GM10847 (cell line): ENCODE measurements around the gene ZBTB20.

ENCODE experiments used
- POLR2A ChIP-seq: IDR thresholded peaks from 2 replicates; pipeline ENCODE4 v1.6.1; 2011; ENCODE audit not compliant: insufficient read length; ENCODE audit errors: extremely low read depth

The ZBTB20 gene

DNA sequence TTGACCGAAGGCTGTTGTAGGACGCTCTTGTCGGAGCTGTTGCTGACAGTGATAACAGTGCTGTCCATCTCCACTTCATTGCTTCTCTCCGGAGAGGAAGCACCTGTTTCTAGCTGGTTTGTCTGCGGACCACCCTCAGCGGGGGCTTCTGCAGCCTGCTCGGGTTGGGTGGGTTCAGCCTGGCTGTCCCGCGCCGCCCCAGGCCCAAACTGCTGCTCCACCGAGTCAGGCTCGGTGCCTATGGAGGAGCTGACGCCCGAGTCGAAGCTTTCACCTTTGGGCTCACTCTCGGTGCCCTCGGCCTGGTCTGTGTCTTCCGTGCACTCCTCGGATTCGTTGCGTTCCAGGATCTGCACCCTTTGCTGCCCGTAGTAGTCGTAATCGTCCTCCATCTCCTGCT lies 796.4 kb downstream of the ZBTB20 start:
- no peak for TF ChIP-seq POLR2A

DNA sequence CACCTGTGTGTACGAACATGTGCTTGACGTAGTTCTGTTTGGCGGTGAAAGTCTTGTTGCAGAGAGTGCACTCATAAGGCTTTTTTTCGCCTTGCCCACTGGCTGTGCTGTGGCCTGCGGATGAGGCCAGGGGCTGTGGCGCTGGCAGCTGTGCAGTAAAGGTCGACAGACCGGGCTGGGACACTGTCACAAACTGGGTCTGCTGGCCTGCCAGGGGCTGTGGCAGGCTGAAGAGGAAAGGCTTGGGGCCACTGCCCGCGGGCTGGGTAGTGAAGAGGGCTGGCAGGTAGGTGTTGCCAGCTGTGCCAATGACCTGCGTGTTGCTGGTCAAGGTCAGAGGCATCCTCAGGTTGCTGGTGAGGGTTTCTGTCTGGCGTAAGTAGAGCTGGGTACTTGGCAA lies 796.8 kb downstream of the ZBTB20 start:
- no peak for TF ChIP-seq POLR2A

DNA sequence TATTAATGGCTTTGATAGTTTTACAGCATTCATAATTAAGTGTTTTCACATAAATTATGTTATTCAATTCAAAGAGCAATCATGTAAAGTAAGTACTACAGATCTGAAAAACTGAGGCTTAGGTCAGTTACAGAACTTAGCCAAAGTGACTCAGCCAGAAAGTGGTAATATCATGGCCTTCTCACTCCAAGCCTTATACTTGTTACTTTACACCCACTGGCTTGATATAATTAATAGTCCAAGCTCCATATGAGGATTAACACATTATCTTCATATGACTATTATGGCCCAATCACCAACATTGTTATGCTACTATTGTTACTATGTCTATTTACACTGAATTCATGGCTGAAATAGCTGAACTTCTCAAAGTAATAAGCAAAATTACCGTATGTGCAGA lies 802.6 kb downstream of the ZBTB20 start:
- no peak for TF ChIP-seq POLR2A

DNA sequence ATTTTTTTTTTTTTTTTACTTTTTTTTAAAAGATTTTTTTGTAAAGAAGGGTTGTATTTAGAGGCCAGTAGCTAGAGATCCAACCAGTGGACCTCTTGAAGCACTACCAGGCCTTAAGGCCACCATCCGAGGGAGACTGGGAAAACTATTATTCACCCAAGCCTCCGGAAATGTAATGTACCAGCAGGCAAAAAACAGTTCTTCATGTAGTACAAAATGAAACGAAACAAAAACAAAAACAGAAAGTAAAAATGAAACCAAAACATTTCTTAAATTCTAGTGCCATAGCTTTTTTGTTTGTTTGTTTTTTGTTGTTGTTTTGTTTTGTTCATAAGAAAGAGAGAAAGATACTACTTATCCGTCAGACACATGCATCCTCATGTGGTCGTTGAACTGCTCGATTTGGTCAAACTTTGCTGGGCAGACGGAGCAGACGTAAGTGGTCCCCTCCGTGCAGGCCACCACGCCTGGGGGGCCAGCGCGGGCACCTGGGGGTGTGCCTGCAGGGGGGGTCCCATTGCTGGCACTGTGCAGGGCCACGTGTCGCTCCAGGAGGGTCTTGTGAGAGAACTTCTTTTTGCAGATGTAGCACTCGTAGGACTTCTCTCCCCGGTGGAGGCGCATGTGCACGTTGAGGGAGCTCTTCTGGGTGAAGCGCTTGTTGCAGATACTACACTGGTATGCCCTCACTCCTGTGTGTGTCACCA lies 808.3 kb downstream of the ZBTB20 start:
- TF ChIP-seq POLR2A, result no peak

DNA sequence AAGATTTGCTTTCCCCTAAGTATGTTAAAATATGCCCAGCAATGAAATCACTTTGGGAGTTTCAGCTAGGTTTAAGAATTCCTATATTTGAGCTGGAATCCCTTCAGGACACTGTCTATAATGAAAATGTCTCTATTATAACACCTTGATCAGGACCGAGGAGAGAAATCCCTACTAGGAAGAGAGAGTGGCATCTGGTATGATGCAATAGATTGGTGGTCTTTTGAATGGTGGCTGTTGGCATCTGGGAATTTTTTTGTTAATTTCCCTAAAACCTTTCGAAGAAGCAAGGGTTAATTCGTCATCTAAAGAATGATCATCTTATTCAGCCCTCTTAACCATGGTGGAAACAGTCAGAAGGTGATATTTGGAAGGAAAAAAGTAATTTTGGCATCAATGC lies 810.2 kb downstream of the ZBTB20 start:
- TF ChIP-seq POLR2A, result no peak

DNA sequence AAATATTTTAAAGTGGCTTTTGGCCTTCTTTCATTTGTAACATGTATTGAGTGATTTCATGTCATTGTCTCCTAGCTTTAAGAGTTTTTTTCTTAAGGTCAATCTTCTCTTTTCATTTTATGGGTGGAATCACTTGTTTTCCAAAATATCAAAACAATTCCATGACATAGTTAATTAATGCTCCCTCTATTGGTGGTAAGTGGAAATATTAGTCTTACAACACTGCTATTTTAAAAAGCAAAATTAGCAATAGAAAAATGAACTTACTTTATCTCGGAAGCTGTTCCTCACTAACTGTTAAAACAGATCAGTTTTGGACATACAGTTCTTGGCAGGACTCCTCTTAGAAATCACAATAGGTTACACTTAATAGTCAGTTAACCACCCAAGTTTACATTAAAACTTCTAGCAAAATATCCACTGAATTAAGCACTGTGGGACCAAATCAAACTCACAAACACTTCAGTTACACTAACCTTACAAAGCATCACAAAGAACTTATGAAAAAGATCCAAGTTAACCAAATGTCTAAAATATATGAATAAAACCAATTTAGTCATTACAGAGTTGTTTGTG lies 810.9 kb downstream of the ZBTB20 start:
- TF ChIP-seq POLR2A, result no peak

DNA sequence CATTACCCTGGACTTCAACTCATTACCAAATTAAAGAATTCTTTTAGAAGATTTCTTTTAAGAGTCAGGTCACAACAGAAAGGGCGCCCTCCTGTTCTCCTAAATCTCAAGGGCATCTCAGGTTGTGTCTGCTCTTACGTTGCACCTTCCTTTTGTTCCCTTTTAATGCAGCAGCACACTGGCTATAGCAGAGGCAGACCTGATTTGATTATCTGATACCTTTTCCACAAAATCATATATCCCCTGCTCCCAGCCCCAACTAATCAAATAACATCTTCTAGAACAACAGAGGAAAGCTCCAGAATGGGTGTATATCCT lies 813.2 kb downstream of the ZBTB20 start:
- no peak for TF ChIP-seq POLR2A

DNA sequence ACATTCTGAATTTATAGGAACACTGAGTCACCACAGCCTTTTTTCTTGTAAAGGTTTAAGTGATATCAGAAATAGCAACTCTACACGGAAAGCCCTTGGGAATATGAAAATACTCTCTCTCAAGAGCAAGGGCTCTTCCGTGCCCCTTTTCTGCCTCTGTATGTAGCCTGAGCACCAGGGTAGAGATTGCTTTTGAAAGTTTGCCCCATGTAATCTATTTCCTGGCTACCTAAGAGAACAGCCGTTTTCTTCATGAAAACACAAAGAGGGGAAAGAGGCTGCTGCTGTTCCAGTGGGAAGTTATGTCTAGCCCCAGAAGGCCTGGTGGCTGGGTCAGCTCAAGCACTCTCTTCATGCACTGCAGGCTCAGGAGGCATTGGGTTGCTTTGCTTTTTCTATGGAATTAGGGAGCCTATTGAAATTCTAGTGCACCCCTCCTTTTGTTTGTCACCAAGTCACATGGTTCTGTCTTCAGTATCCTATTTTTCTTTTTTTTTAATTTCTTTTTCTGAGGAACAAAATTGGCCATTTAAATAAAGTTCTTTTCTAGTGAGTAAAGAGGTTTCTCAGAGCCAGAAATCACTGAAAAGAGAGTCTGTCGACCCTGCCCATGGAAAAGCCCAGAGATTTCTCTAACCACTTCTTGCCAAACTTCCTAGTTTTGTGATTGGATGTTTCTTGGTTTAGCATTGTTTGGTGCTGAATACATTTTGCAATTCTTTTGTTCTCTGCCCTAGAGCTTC lies 813.7 kb downstream of the ZBTB20 start:
- TF ChIP-seq POLR2A, result no peak

DNA sequence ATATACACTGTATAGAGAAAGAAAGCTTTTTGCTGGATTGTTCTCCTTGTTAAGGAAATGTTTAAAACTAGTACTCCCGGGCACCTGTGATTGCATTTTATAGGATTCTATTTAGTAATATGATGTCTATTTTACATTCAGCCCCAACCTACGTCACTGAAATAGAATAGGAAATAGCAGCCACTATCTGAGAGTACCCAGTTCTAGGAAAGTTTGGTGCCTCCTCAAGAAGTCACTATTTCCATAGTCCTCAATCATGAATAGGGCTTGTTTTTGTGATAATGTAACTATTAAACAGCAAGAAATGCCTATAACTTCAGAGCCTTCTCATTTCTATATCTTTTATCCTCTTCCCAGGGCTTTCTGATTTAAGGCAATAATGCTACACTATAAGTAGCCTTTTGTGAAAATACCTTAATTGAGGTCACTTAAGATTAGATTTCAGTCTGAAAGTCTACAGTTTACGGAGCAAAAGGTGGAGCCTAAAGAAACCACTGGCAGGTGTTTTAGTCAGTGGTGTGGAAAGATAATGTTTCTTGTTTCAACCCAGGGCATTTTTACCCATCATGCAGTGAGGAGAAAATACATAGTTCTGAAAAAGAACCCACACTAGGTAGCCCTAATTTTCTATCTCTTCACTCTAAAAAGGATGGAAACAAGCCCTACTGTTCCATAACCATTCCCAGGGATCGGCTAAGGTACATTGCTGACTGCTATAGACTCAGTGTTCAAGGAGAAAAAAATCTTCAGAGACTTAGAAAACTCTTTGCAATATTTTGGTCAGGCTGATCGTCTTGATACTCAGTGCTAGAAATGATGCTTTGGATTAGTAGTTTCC lies 814.5 kb downstream of the ZBTB20 start:
- no peak for TF ChIP-seq POLR2A

DNA sequence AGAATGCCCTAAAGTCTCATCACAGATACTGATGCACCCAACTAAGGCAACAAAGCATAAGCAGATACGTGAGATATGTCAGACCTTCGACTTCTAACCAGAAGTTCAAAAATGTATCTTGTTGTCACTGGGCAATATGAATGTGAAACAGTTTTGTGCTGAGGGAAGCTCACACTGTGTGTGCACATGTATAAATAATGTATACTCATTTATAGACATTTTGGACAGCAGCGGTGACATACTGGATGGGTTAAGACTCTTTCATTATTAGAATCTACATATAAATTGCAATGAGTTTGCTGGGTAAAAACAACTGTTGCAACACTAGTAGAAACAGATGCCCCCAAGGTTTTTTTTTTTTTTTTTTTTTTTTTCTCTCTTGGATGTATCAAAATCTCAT lies 815.4 kb downstream of the ZBTB20 start:
- TF ChIP-seq POLR2A, result no peak

DNA sequence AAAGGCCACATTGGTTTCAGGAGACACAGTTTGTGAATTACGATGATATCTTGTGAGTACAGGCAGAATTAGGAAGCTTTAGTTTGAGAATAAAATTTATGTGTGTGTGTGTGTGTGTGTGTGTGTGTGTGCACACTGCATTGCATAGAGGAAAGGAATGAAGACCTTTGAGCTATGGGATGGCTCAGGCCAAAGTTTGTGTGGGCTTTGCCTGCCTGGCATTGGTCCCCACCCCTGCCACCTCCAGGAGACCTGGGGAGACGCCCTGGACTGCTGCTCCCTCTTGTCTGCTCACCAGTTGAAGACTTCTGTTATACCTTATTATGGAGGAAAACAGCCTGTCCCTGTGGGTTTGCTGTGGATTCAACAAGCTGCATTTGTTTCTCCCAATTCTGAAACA lies 816.1 kb downstream of the ZBTB20 start:
- no peak for TF ChIP-seq POLR2A

DNA sequence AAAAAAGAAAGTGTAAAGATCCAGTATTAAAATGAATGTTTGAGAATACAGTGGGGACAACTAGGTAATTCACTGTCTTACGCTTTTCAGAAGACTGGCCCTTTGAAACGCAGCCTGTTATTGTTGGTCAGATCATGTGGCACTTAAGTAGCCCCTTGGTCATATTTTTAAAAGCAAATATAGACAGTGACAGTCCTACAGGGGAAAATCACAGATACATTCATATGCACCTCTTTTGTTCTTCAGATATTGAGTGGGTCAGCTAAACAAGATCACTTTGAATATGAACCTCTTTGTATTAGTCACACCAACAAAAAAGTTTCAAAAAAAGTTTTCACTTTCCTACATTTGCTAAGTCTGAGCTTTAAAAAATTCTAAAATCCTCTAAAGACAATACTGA lies 817.3 kb downstream of the ZBTB20 start:
- TF ChIP-seq POLR2A, result no peak

DNA sequence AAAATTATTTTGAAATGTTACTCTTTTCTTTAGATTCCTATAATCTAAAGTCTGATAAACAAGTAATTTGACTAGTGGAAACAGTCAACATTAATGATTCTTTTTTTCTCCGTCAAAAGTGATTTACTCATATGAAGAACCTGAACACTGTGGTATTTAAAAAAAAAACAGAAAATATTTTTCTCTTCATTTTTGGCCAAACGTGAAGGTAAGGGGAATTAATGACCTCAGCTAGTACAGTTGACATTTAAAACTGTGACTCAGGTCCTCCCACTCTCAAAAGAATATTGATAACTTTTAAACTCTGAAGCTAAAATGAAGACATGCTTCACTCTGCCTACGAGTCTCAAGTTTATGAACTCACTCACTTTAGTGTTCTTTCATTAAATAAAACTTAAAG lies 818.7 kb downstream of the ZBTB20 start:
- TF ChIP-seq POLR2A, result no peak

DNA sequence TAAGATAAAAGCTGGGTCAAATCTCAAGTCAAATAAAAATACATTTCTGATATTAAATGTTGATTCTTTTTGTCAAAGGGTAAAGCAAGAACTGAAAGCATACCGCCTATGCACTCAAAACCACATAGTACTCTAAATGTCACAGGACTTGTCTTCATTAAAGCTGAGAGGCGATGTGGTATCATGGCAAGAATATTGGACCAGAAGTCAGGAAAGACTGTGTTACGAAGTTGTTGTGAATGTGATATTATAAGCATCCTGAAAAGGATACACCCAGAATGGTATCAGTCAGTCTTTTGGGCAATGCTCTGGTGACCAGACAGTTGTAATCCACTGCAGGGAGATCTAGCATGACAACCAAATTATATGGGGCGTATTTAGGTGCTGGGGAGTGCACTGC lies 819.4 kb downstream of the ZBTB20 start:
- TF ChIP-seq POLR2A, result no peak

DNA sequence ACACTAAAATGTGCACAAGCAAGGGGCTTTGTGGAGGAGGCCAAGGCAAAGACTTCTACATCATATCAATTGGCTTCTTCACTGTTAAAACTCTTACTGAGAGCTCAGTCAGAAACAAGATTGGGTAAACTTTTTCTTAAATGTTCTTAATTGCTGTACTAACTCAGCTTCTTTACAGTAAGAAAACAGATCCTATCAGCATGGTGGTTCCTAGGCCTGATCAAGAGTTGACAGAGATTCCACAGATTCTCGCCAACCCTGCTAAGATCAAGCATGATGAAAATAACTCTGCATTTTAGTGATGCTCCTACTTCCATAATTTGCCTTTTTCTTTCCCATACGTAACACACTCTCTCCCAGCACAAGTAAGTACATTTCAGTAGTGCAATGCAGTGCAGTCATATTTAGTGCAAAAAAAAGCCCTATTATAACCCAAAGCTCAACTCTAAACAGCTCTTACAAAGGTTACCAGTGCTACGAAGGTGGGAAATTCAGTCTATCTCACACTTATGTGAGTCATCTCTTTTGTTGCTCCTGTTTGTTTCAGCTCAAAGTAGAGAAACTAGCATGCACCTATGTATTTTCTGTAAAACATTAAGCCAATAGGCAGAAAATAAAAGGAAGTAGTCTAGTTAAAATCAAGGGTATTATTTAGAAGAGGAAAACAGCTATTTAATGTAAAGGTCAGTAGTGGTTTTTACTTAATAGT lies 823.4 kb downstream of the ZBTB20 start:
- TF ChIP-seq POLR2A, result no peak
